SU-DHL-6 (cell line): ENCODE measurements around the gene NFE2.

Source experiments
- CTCF ChIP-seq: fragments of 200-600 bp; sonication (generic); IDR thresholded peaks from one replicate; pipeline ENCODE4 v1.5.1; 2017; ENCODE audit warnings: antibody characterized with exemption, mild to moderate bottlenecking, low read length, moderate library complexity; ENCODE audit not compliant: insufficient read depth, poor library complexity, severe bottlenecking
- EZH2phosphoT487 ChIP-seq: fragments of 200-600 bp; sonication (generic), shearing (Covaris generic); conservative IDR thresholded peaks from 2 replicates; pipeline ENCODE4 v1.6.1; 2018; ENCODE audit warnings: mild to moderate bottlenecking, antibody characterized with exemption, low read length, moderate library complexity, mixed read lengths

- TF ChIP-seq CTCF (no peak), EZH2phosphoT487 (no peak)
These were observed 38.4 kb downstream of the NFE2 start for GRCh38 chr12:54262403-54262925.
